SK-N-DZ (cell line): ENCODE data around the gene TMEFF2.
A peak's percentile ranks its signal among the peaks of the same experiment; 100 is the strongest.
"Not testable (repeated sequence)": the region's sequence is repeated elsewhere in the genome, so short reads cannot be mapped to it uniquely, and the experiment has no call there.

Experiments
- DNase-seq: peaks from one replicate; pipeline ENCODE4 v3.0.0-alpha.2; 2015; ENCODE audit warnings: low spot score

The TMEFF2 gene

GRCh38 chr2:192184349-192184748, 10.4 kb downstream of the TMEFF2 start:
- no peak for DNase-seq

GRCh38 chr2:192183296-192183695, 11.4 kb downstream of the TMEFF2 start:
- no peak for DNase-seq

- DNase-seq, result no peak
These were observed 27.8 kb downstream of the TMEFF2 start for GRCh38 chr2:192166946-192167345.

- DNase-seq, result no peak
These were observed 28.9 kb downstream of the TMEFF2 start for GRCh38 chr2:192165842-192166241.

- peak; percentile 53 for DNase-seq
These were observed 32.2 kb downstream of the TMEFF2 start for GRCh38 chr2:192162392-192163042.

GRCh38 chr2:192161656-192162290, 33.0 kb downstream of the TMEFF2 start:
- DNase-seq, result no peak

GRCh38 chr2:192159736-192160135, 35.0 kb downstream of the TMEFF2 start:
- DNase-seq, result no peak

GRCh38 chr2:192159208-192159607, 35.5 kb downstream of the TMEFF2 start:
- DNase-seq, result no peak

- DNase-seq, result no peak
These were observed 37.0 kb downstream of the TMEFF2 start for GRCh38 chr2:192157776-192158175.

GRCh38 chr2:192155511-192156118, 39.1 kb downstream of the TMEFF2 start:
- no peak for DNase-seq

- DNase-seq, result no peak
These were observed 41.2 kb downstream of the TMEFF2 start for GRCh38 chr2:192153561-192153960.

GRCh38 chr2:192151853-192152252, 42.9 kb downstream of the TMEFF2 start:
- no peak for DNase-seq

GRCh38 chr2:192150166-192150565, 44.6 kb downstream of the TMEFF2 start:
- DNase-seq, result no peak

- DNase-seq, result no peak
These were observed 46.0 kb downstream of the TMEFF2 start for GRCh38 chr2:192148620-192149321.

GRCh38 chr2:192148241-192148619, 46.5 kb downstream of the TMEFF2 start:
- no peak for DNase-seq

- DNase-seq, result no peak
These were observed 48.4 kb downstream of the TMEFF2 start for GRCh38 chr2:192146069-192147015.

- no peak for DNase-seq
These were observed 49.2 kb downstream of the TMEFF2 start for GRCh38 chr2:192145496-192145895.

GRCh38 chr2:192140236-192140839, 54.4 kb downstream of the TMEFF2 start:
- no peak for DNase-seq

GRCh38 chr2:192139813-192140212, 54.9 kb downstream of the TMEFF2 start:
- DNase-seq, result no peak

- DNase-seq, result no peak
These were observed 57.3 kb downstream of the TMEFF2 start for GRCh38 chr2:192137451-192137850.

GRCh38 chr2:192132604-192133003, 62.1 kb downstream of the TMEFF2 start:
- not testable (repeated sequence) for DNase-seq
